Mammary epithelial cell (primary cell): ENCODE data around the gene TBC1D22A.

Source experiments
- EZH2 ChIP-seq: IDR thresholded peaks from 2 replicates; pipeline ENCODE4 v1.6.1; 2012; ENCODE audit warnings: low read length, inconsistent platforms, borderline replicate concordance
- TF ChIP-seq, protein P1 (sequence below), 2 donors: IDR thresholded peaks in 1 of 2; conservative IDR thresholded peaks in 1 of 2; 2 replicates each; pipeline ENCODE4 v1.5.1; 2011 to 2012; ENCODE audit warnings: inconsistent platforms in 2 of 2, low read length in 2 of 2, mild to moderate bottlenecking in 2 of 2, control low read depth in 1 of 2, low read depth in 1 of 2; ENCODE audit not compliant: insufficient read depth in 1 of 2; ENCODE audit errors: extremely low read depth in 1 of 2

GRCh38 chr22:47030143-47030661 lies 267.8 kb downstream of the TBC1D22A start:
- TF ChIP-seq, protein P1, sequence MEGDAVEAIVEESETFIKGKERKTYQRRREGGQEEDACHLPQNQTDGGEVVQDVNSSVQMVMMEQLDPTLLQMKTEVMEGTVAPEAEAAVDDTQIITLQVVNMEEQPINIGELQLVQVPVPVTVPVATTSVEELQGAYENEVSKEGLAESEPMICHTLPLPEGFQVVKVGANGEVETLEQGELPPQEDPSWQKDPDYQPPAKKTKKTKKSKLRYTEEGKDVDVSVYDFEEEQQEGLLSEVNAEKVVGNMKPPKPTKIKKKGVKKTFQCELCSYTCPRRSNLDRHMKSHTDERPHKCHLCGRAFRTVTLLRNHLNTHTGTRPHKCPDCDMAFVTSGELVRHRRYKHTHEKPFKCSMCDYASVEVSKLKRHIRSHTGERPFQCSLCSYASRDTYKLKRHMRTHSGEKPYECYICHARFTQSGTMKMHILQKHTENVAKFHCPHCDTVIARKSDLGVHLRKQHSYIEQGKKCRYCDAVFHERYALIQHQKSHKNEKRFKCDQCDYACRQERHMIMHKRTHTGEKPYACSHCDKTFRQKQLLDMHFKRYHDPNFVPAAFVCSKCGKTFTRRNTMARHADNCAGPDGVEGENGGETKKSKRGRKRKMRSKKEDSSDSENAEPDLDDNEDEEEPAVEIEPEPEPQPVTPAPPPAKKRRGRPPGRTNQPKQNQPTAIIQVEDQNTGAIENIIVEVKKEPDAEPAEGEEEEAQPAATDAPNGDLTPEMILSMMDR (conservative IDR thresholded peaks at IDR 0.05 in 1 of 2, IDR thresholded peaks at IDR 0.05 in 1 of 2; ENCODE audit: extremely low read depth in 1 of 2, insufficient read depth in 1 of 2, low read depth in 1 of 2, low read length in 2 of 2), result no peak
- TF ChIP-seq EZH2, result no peak
